ENCODE measurements around the gene GFPT2.

GFPT2 gene

GRCh38 chr5:180350711-180351465 lies 2.2 kb downstream of the GFPT2 start:
- DNase-seq = no peak

GRCh38 chr5:180350296-180350695 lies 2.8 kb downstream of the GFPT2 start:
- no peak for DNase-seq

GRCh38 chr5:180349391-180349790 lies 3.7 kb downstream of the GFPT2 start:
- no peak for DNase-seq

GRCh38 chr5:180348336-180348735 lies 4.8 kb downstream of the GFPT2 start:
- DNase-seq = no peak

GRCh38 chr5:180347702-180348101 lies 5.4 kb downstream of the GFPT2 start:
- DNase-seq = no peak

- DNase-seq = no peak
Observed at GRCh38 chr5:180346358-180346757, 6.8 kb downstream of the GFPT2 start.

- no peak for DNase-seq
Observed at GRCh38 chr5:180345781-180346180, 7.4 kb downstream of the GFPT2 start.

GRCh38 chr5:180345186-180345585 lies 8.0 kb downstream of the GFPT2 start:
- DNase-seq = no peak

GRCh38 chr5:180344696-180344999 lies 8.5 kb downstream of the GFPT2 start:
- DNase-seq = no peak

- DNase-seq = no peak
Observed at GRCh38 chr5:180343831-180344695, 9.1 kb downstream of the GFPT2 start.

- DNase-seq = no peak
Observed at GRCh38 chr5:180343110-180343830, 9.9 kb downstream of the GFPT2 start.

GRCh38 chr5:180341595-180341994 lies 11.5 kb downstream of the GFPT2 start:
- DNase-seq = no peak

- no peak for DNase-seq
Observed at GRCh38 chr5:180340856-180341255, 12.3 kb downstream of the GFPT2 start.

GRCh38 chr5:180339583-180340183 lies 13.5 kb downstream of the GFPT2 start:
- DNase-seq = no peak

- no peak for DNase-seq
Observed at GRCh38 chr5:180338001-180338707, 15.0 kb downstream of the GFPT2 start.

GRCh38 chr5:180336234-180337020 lies 16.7 kb downstream of the GFPT2 start:
- no peak for DNase-seq

- no peak for DNase-seq
Observed at GRCh38 chr5:180335614-180336233, 17.4 kb downstream of the GFPT2 start.

- DNase-seq = no peak
Observed at GRCh38 chr5:180334751-180335613, 18.2 kb downstream of the GFPT2 start.

- no peak for DNase-seq
Observed at GRCh38 chr5:180334176-180334575, 19.0 kb downstream of the GFPT2 start.

- DNase-seq = no peak
Observed at GRCh38 chr5:180333661-180334060, 19.5 kb downstream of the GFPT2 start.
